GM23338 (cell line): ENCODE measurements around the gene ELL3. TPM values are rescaled to one million over a fixed set of nuclear protein-coding genes. Genes with fewer than 3 reads are reported as not detected.

Experiments used
- ATAC-seq: fragments of 200-7000 bp; cut with Tn5 transposase; 3 replicates; pipeline ENCODE4 v1.9.1; 2020
- DNase-seq: peaks from one replicate; pipeline ENCODE4 v3.0.0-alpha.2; 2015; ENCODE audit warnings: low spot score
- H2AFZ ChIP-seq: fragments of 200-600 bp; sonication (generic); 2 replicates; pipeline ENCODE4 v1.8.0; 2016; ENCODE audit warnings: antibody characterized with exemption, mild to moderate bottlenecking, moderate library complexity
- H3F3A ChIP-seq: fragments of 200-600 bp; sonication (generic); replicated peaks from 2 replicates; pipeline ENCODE4 v1.8.0; 2017; ENCODE audit warnings: antibody characterized with exemption, mixed run types, low read depth
- H3K27ac ChIP-seq: fragments of 200-600 bp; sonication (generic); 2 replicates; pipeline ENCODE4 v1.6.1; 2016; ENCODE audit warnings: low read depth
- H3K27me3 ChIP-seq: fragments of 200-600 bp; sonication (generic); 2 replicates; pipeline ENCODE4 v1.8.0; 2016; ENCODE audit warnings: mild to moderate bottlenecking, mixed run types, moderate library complexity; ENCODE audit not compliant: insufficient read depth
- H3K36me3 ChIP-seq: fragments of 200-600 bp; sonication (generic); 2 replicates; pipeline ENCODE4 v1.8.0; 2016; ENCODE audit warnings: mild to moderate bottlenecking; ENCODE audit not compliant: insufficient read depth
- H3K4me1 ChIP-seq: fragments of 200-600 bp; sonication (generic); 2 replicates; pipeline ENCODE4 v1.8.0; 2016; ENCODE audit warnings: mild to moderate bottlenecking, moderate library complexity; ENCODE audit not compliant: insufficient read depth
- H3K4me2 ChIP-seq: fragments of 200-600 bp; sonication (generic); 2 replicates; pipeline ENCODE4 v1.7.1; 2017; ENCODE audit warnings: mixed run types
- H3K4me3 ChIP-seq: fragments of 200-600 bp; sonication (generic); 2 replicates; pipeline ENCODE4 v1.6.1; 2016; ENCODE audit warnings: mixed run types
- H3K79me2 ChIP-seq: fragments of 200-600 bp; sonication (generic); replicated peaks from 2 replicates; pipeline ENCODE4 v1.8.0; 2017; ENCODE audit warnings: mild to moderate bottlenecking; ENCODE audit not compliant: insufficient read depth
- H3K9me2 ChIP-seq: fragments of 200-600 bp; sonication (generic); 2 replicates; pipeline ENCODE4 v1.8.0; 2017; ENCODE audit not compliant: insufficient read depth
- H4K20me1 ChIP-seq: fragments of 200-600 bp; sonication (generic); replicated peaks from 2 replicates; pipeline ENCODE4 v1.8.0; 2017; ENCODE audit warnings: mild to moderate bottlenecking; ENCODE audit not compliant: insufficient read depth
- H3K27ac Mint-ChIP-seq: 2 replicates; pipeline ENCODE4 v1.8.0; 2020; ENCODE audit warnings: inconsistent platforms, mild to moderate bottlenecking, moderate library complexity, mixed read lengths
- H3K27me3 Mint-ChIP-seq: 3 replicates; pipeline ENCODE4 v1.8.0; 2022; ENCODE audit warnings: low read depth, mild to moderate bottlenecking, moderate library complexity, mixed read lengths, inconsistent platforms; ENCODE audit not compliant: insufficient read depth, poor library complexity
- H3K36me3 Mint-ChIP-seq: 3 replicates; pipeline ENCODE4 v1.8.0; 2021; ENCODE audit warnings: low read depth, mild to moderate bottlenecking, inconsistent platforms, moderate library complexity, mixed read lengths
- H3K4me1 Mint-ChIP-seq: 3 replicates; pipeline ENCODE4 v1.8.0; 2020; ENCODE audit warnings: mild to moderate bottlenecking, inconsistent platforms, mixed read lengths
- H3K4me3 Mint-ChIP-seq: 3 replicates; pipeline ENCODE4 v1.8.0; 2021; ENCODE audit warnings: moderate library complexity, mild to moderate bottlenecking, inconsistent platforms, mixed read lengths
- H3K9me3 Mint-ChIP-seq: 3 replicates; pipeline ENCODE4 v1.8.0; 2020; ENCODE audit warnings: moderate library complexity, mild to moderate bottlenecking, inconsistent platforms, mixed read lengths
- CREB1 ChIP-seq: fragments of 250-450 bp; sonication (Bioruptor Pico); IDR thresholded peaks from 2 replicates; pipeline ENCODE4 v1.5.0; 2020; ENCODE audit warnings: low read depth, mild to moderate bottlenecking, moderate library complexity
- ETS1 ChIP-seq: IDR thresholded peaks from 2 replicates; pipeline ENCODE4 v1.6.1; 2016; ENCODE audit warnings: antibody characterized with exemption
- EZH2 ChIP-seq: fragments of 200-600 bp; sonication (generic); IDR thresholded peaks from one replicate; pipeline ENCODE4 v1.8.0; 2017; ENCODE audit warnings: antibody characterized with exemption, mild to moderate bottlenecking, low read depth; ENCODE audit not compliant: unreplicated experiment
- JUNB ChIP-seq: IDR thresholded peaks from one replicate; pipeline ENCODE4 v1.6.1; 2016; ENCODE audit warnings: antibody characterized with exemption; ENCODE audit not compliant: unreplicated experiment
- NANOG ChIP-seq: IDR thresholded peaks from 2 replicates; pipeline ENCODE4 v1.6.1; 2016; ENCODE audit warnings: antibody characterized with exemption, borderline replicate concordance
- POLR2AphosphoS5 ChIP-seq: IDR thresholded peaks from 2 replicates; pipeline ENCODE4 v1.6.1; 2016; ENCODE audit warnings: antibody characterized with exemption, low read depth
- REST ChIP-seq: IDR thresholded peaks from one replicate; pipeline ENCODE4 v1.6.1; 2018; ENCODE audit warnings: antibody characterized with exemption; ENCODE audit not compliant: unreplicated experiment
- STAT1 ChIP-seq: IDR thresholded peaks from one replicate; pipeline ENCODE4 v1.6.1; 2016; ENCODE audit warnings: antibody characterized with exemption; ENCODE audit not compliant: unreplicated experiment
- ZNF331 ChIP-seq: fragments of 250-450 bp; sonication (Bioruptor Pico); IDR thresholded peaks from 2 replicates; pipeline ENCODE4 v1.5.0; 2020; ENCODE audit warnings: low read depth, mild to moderate bottlenecking, moderate library complexity
- ZNF462 ChIP-seq: fragments of 250-450 bp; sonication (Bioruptor Pico); IDR thresholded peaks from 2 replicates; pipeline ENCODE4 v1.5.0; 2020; ENCODE audit warnings: mild to moderate bottlenecking, moderate library complexity
- polyA plus RNA-seq: library from polyadenylated mRNA; unstranded; fragments of >200 nt; fragmentation: Nextera tagmentation; extraction: Ambion mirVana; gene quantifications from 2 replicates; pipeline ENCODE4 v1.2.1, GENCODE V29; 2016
- total RNA-seq: library from RNA; depleted of rRNA; stranded (reverse); fragments of >200 nt; shearing (Covaris generic); gene quantifications from 2 replicates; pipeline ENCODE4 v1.2.3, GENCODE V29; 2014

The ELL3 gene
- total and polyA plus RNA-seq, 2 experiments from 2014 or later: 13.6 to 14.2 TPM

- H3K36me3 Mint-ChIP-seq: peaks cover 50% of the 10 kb centered on the region
- Histone ChIP-seq H3K4me2 (peak within 1 kb of the TSS; percentile 95), H3K79me2 (peaks cover 19% of the 10 kb centered on the region), H3K27me3 (no peaks in the 10 kb centered on the region), H3K9me2 (no peaks in the 10 kb centered on the region), H3F3A (peaks cover 16% of the 10 kb centered on the region; the same call in 1 of the 2 replicates), H3K4me3 (peak within 1 kb of the TSS; percentile 100), H3K4me1 (peaks cover 22% of the 10 kb centered on the region), H3K36me3 (peaks cover 21% of the 10 kb centered on the region), H2AFZ (peak within 1 kb of the TSS; percentile 94), H4K20me1 (peaks cover 19% of the 10 kb centered on the region; the same call in 1 of the 2 replicates), H3K27ac (peak within 1 kb of the TSS; percentile 96)
- H3K27me3 Mint-ChIP-seq: peaks cover 24% of the 10 kb centered on the region
- DNase-seq: peak; percentile 100
- ATAC-seq: peak; percentile 81
- TF ChIP-seq ETS1 (peak; percentile 38), CREB1 (CRISPR knock-in tag) (peak; percentile 77), STAT1 (no peak), POLR2AphosphoS5 (peak; percentile 98), EZH2 (no peak)
- H3K4me3 Mint-ChIP-seq: peak within 1 kb of the TSS; percentile 98
- peak within 1 kb of the TSS; percentile 99 for H3K27ac Mint-ChIP-seq
- H3K4me1 Mint-ChIP-seq: peaks cover 38% of the 10 kb centered on the region
- H3K9me3 Mint-ChIP-seq: no peaks in the 10 kb centered on the region
These were observed 15.4 kb upstream of the ELL3 start, which contains the start of gene SERF2 for GRCh38 chr15:43791993-43792760. TSS of gene SERF2 (plus strand) at chr15:43792320. CDS start at chr15:43792377, 57 bp downstream.

GRCh38 chr15:43789409-43789808 is 12.6 kb upstream of the ELL3 start:
- peaks cover 3% of the 10 kb centered on the region; the same call in 1 of the 2 replicates for H3F3A ChIP-seq
- H3K9me3 Mint-ChIP-seq: no peaks in the 10 kb centered on the region
- peaks cover 7% of the 10 kb centered on the region for H3K36me3 ChIP-seq
- peaks cover 7% of the 10 kb centered on the region for H3K4me1 ChIP-seq
- H4K20me1 ChIP-seq: peaks cover 9% of the 10 kb centered on the region; the same call in 1 of the 2 replicates
- H3K27ac Mint-ChIP-seq: no peak overlapping the region
- peaks cover 19% of the 10 kb centered on the region for H3K79me2 ChIP-seq
- peaks cover 15% of the 10 kb centered on the region for H3K4me1 Mint-ChIP-seq
- H3K4me3 ChIP-seq: no peak overlapping the region
- ATAC-seq (no peak), DNase-seq (no peak)
- peaks cover 20% of the 10 kb centered on the region for H3K27me3 Mint-ChIP-seq
- peaks cover 24% of the 10 kb centered on the region for H3K36me3 Mint-ChIP-seq
- H3K4me2 ChIP-seq: no peak overlapping the region
- H2AFZ ChIP-seq: no peak overlapping the region
- H3K4me3 Mint-ChIP-seq: no peak overlapping the region
- no peaks in the 10 kb centered on the region for H3K27me3 ChIP-seq
- no peak overlapping the region for H3K27ac ChIP-seq
- no peaks in the 10 kb centered on the region for H3K9me2 ChIP-seq
- TF ChIP-seq JUNB (no peak), EZH2 (no peak), ZNF331 (CRISPR knock-in tag) (no peak), ZNF462 (CRISPR knock-in tag) (no peak), CREB1 (CRISPR knock-in tag) (no peak), REST (no peak), NANOG (no peak)
